OCI-LY7 (cell line): ENCODE results near the gene WDR5. TPM values are rescaled to one million over a fixed set of nuclear protein-coding genes. Genes with fewer than 3 reads are reported as not detected.

Source experiments
- BruUV-seq: library from RNA; stranded (reverse); fragments of 400-500 nt; replicated peaks from 2 replicates; lab custom pipeline; 2021; lab: Mats Ljungman, UMichigan
- CTCF ChIA-PET: fragments of 300-600 bp; sonication (Branson Sonifier 250); formaldehyde crosslinking; loops from one replicate; lab custom pipeline; 2022; ENCODE audit warnings: antibody characterized with exemption; ENCODE audit not compliant: unreplicated experiment; lab: Charles Lee
- POLR2A ChIA-PET: fragments of 300-600 bp; sonication (Branson Sonifier 250); formaldehyde crosslinking; loops from one replicate; lab custom pipeline; 2022; ENCODE audit warnings: antibody characterized with exemption; lab: Charles Lee
- DNase-seq: peaks from one replicate; pipeline ENCODE4 v3.0.0-alpha.2; 2015; ENCODE audit warnings: low spot score
- H2AFZ ChIP-seq: fragments of 200-600 bp; sonication (generic), shearing (Covaris generic); 2 replicates; pipeline ENCODE4 v1.6.1; 2014; ENCODE audit warnings: mild to moderate bottlenecking, antibody characterized with exemption, low read length, moderate library complexity
- H3K27ac ChIP-seq: fragments of 200-600 bp; sonication (generic); 2 replicates; pipeline ENCODE4 v1.5.1; 2014; ENCODE audit warnings: mixed run types, low read depth, mild to moderate bottlenecking, moderate library complexity, low read length, inconsistent platforms; ENCODE audit not compliant: poor library complexity, severe bottlenecking
- H3K36me3 ChIP-seq: fragments of 200-600 bp; sonication (generic); 2 replicates; pipeline ENCODE4 v1.6.1; 2014; ENCODE audit warnings: mild to moderate bottlenecking, antibody characterized with exemption, low read length, moderate library complexity, mixed read lengths; ENCODE audit not compliant: insufficient read depth
- H3K4me1 ChIP-seq: fragments of 200-600 bp; sonication (generic); 2 replicates; pipeline ENCODE4 v1.5.1; 2014; ENCODE audit warnings: mild to moderate bottlenecking, low read length; ENCODE audit not compliant: insufficient read depth, poor library complexity, severe bottlenecking
- H3K4me2 ChIP-seq: fragments of 200-600 bp; sonication (generic); 2 replicates; pipeline ENCODE4 v1.6.1; 2014; ENCODE audit warnings: mild to moderate bottlenecking, low read length
- H3K4me3 ChIP-seq: fragments of 200-600 bp; sonication (generic); 2 replicates; pipeline ENCODE4 v1.5.1; 2014; ENCODE audit warnings: mild to moderate bottlenecking, low read depth, low read length; ENCODE audit not compliant: poor library complexity, severe bottlenecking
- H3K79me2 ChIP-seq: fragments of 200-600 bp; sonication (generic); 2 replicates; pipeline ENCODE4 v1.6.1; 2016; ENCODE audit warnings: low read depth, mild to moderate bottlenecking, low read length, moderate library complexity, mixed read lengths; ENCODE audit not compliant: insufficient read depth
- H3K9me2 ChIP-seq: fragments of 200-600 bp; sonication (generic); 2 replicates; pipeline ENCODE4 v1.6.1; 2016; ENCODE audit warnings: mild to moderate bottlenecking, low read length, mixed read lengths; ENCODE audit not compliant: insufficient read depth
- H3K9me3 ChIP-seq: fragments of 200-600 bp; sonication (generic); 2 replicates; pipeline ENCODE4 v1.6.1; 2014; ENCODE audit warnings: mild to moderate bottlenecking, mixed run types, low read length, mixed read lengths
- H4K20me1 ChIP-seq: fragments of 200-600 bp; sonication (generic); 2 replicates; pipeline ENCODE4 v1.6.1; 2014; ENCODE audit warnings: mild to moderate bottlenecking, antibody characterized with exemption, low read length, moderate library complexity, mixed read lengths; ENCODE audit not compliant: insufficient read depth
- CTCF ChIP-seq: fragments of 200-600 bp; sonication (generic); conservative IDR thresholded peaks from 2 replicates; pipeline ENCODE4 v1.5.1; 2014; ENCODE audit warnings: mild to moderate bottlenecking, antibody characterized with exemption, low read length, moderate library complexity, mixed read lengths
- EZH2phosphoT487 ChIP-seq: fragments of 200-600 bp; sonication (generic); IDR thresholded peaks from 2 replicates; pipeline ENCODE4 v1.6.1; 2018; ENCODE audit warnings: low read depth, borderline replicate concordance, mild to moderate bottlenecking, mixed run types, antibody characterized with exemption, low read length, moderate library complexity, mixed read lengths
- intact Hi-C: fragments of 100-400 bp; cut with micrococcal nuclease; formaldehyde crosslinking; loops from one replicate; pipeline ENCODE4 v1.10.0; 2022; ENCODE audit not compliant: unreplicated experiment
- total RNA-seq, 2 experiments: library from RNA; depleted of rRNA in 1 of 2; stranded (reverse); fragments of >200 nt in 1 of 2; shearing (Covaris generic) in 1 of 2; gene quantifications; 2 replicates each; pipeline ENCODE4 v1.2.3, GENCODE V29; 2014 to 2022

The WDR5 gene
- total RNA-seq, 2 experiments from 2014 or later = 32.5 to 44.6 TPM

GRCh38 chr9:134186471-134187109, 50.7 kb downstream of the WDR5 start:
- no peaks in the 10 kb centered on the region for H3K36me3 ChIP-seq
- no peak for DNase-seq
- no peaks in the 10 kb centered on the region for H3K9me2 ChIP-seq
- intact Hi-C loops = no loop called here
- no peaks in the 10 kb centered on the region for H4K20me1 ChIP-seq
- no peak overlapping the region for H3K27ac ChIP-seq
- H3K4me2 ChIP-seq = no peak overlapping the region
- BruUV-seq = no TSS peak
- CTCF ChIA-PET = no interaction called here
- no peak overlapping the region for H2AFZ ChIP-seq
- no peaks in the 10 kb centered on the region for H3K79me2 ChIP-seq
- TF ChIP-seq EZH2phosphoT487 (no peak), CTCF (no peak)
- no peaks in the 10 kb centered on the region for H3K4me1 ChIP-seq
- no peak overlapping the region for H3K4me3 ChIP-seq
- H3K9me3 ChIP-seq = no peaks in the 10 kb centered on the region
- POLR2A ChIA-PET = no interaction called here

GRCh38 chr9:134187110-134187531, 51.2 kb downstream of the WDR5 start:
- no peak overlapping the region for H3K4me3 ChIP-seq
- DNase-seq = no peak
- no peak overlapping the region for H2AFZ ChIP-seq
- H3K36me3 ChIP-seq = no peaks in the 10 kb centered on the region
- TF ChIP-seq EZH2phosphoT487 (no peak), CTCF (no peak)
- no peak overlapping the region for H3K27ac ChIP-seq
- H3K4me2 ChIP-seq = no peak overlapping the region
- intact Hi-C loops = no loop called here
- H3K79me2 ChIP-seq = no peaks in the 10 kb centered on the region
- no peaks in the 10 kb centered on the region for H3K9me2 ChIP-seq
- H4K20me1 ChIP-seq = no peaks in the 10 kb centered on the region
- POLR2A ChIA-PET = no interaction called here
- no TSS peak for BruUV-seq
- no peaks in the 10 kb centered on the region for H3K4me1 ChIP-seq
- CTCF ChIA-PET = no interaction called here
- no peaks in the 10 kb centered on the region for H3K9me3 ChIP-seq

GRCh38 chr9:134187891-134188385, 52.1 kb downstream of the WDR5 start:
- no TSS peak for BruUV-seq
- Histone ChIP-seq H3K4me2 (no peak overlapping the region), H3K4me3 (no peak overlapping the region), H3K79me2 (no peaks in the 10 kb centered on the region), H3K36me3 (no peaks in the 10 kb centered on the region), H4K20me1 (no peaks in the 10 kb centered on the region), H2AFZ (no peak overlapping the region), H3K9me2 (no peaks in the 10 kb centered on the region), H3K4me1 (no peaks in the 10 kb centered on the region), H3K9me3 (no peaks in the 10 kb centered on the region), H3K27ac (no peak overlapping the region)
- ChIA-PET CTCF (no interaction called here), POLR2A (no interaction called here)
- TF ChIP-seq CTCF (no peak), EZH2phosphoT487 (no peak)
- DNase-seq = no peak
- intact Hi-C loops = no loop called here
